Fibroblast of gingiva (primary cell): ENCODE data around the gene PRR22.
"Not testable (repeated sequence)": the region's sequence is repeated elsewhere in the genome, so short reads cannot be mapped to it uniquely, and the experiment has no call there.

Source experiments
- DNase-seq: peaks from one replicate; pipeline ENCODE4 v3.0.0-alpha.2; 2011; ENCODE audit warnings: low read depth

Gene PRR22

GRCh38 chr19:5790559-5791520, 6.3 kb upstream of the PRR22 start, which contains the start of gene DUS3L:
TSS of gene DUS3L (minus strand) at chr19:5791163. CDS start at chr19:5791141, 22 bp downstream.
- peak; percentile 98 for DNase-seq

- no peak for DNase-seq
Observed at GRCh38 chr19:5789886-5790558, 5.5 kb upstream of the PRR22 start.

GRCh38 chr19:5789351-5789761, 4.8 kb upstream of the PRR22 start:
- no peak for DNase-seq

- no peak for DNase-seq
Observed at GRCh38 chr19:5788422-5788821, 3.9 kb upstream of the PRR22 start.

GRCh38 chr19:5787409-5788182, 3.0 kb upstream of the PRR22 start:
- no peak for DNase-seq

GRCh38 chr19:5786593-5787408, 2.3 kb upstream of the PRR22 start:
- DNase-seq: no peak

GRCh38 chr19:5785423-5785822, 877 bp upstream of the PRR22 start:
- no peak for DNase-seq

GRCh38 chr19:5782945-5783919, 1.3 kb downstream of the PRR22 start:
- DNase-seq: no peak

- DNase-seq: no peak
Observed at GRCh38 chr19:5782322-5782721, 2.2 kb downstream of the PRR22 start.

GRCh38 chr19:5780916-5781315, 3.6 kb downstream of the PRR22 start:
- DNase-seq: not testable (repeated sequence)

GRCh38 chr19:5778402-5778801, 6.1 kb downstream of the PRR22 start:
- no peak for DNase-seq

GRCh38 chr19:5775668-5776309, 8.8 kb downstream of the PRR22 start:
- DNase-seq: peak; percentile 89

- no peak for DNase-seq
Observed at GRCh38 chr19:5774921-5775320, 9.6 kb downstream of the PRR22 start.

- no peak for DNase-seq
Observed at GRCh38 chr19:5773276-5773675, 11.3 kb downstream of the PRR22 start.

GRCh38 chr19:5772416-5772815, 12.1 kb downstream of the PRR22 start:
- DNase-seq: no peak

GRCh38 chr19:5767949-5768348, 16.6 kb downstream of the PRR22 start:
- no peak for DNase-seq

GRCh38 chr19:5765220-5765619, 19.3 kb downstream of the PRR22 start:
- DNase-seq: no peak

GRCh38 chr19:5762608-5763217, 21.8 kb downstream of the PRR22 start:
- no peak for DNase-seq

- DNase-seq: no peak
Observed at GRCh38 chr19:5753743-5754142, 30.8 kb downstream of the PRR22 start.
